IMR-90 (cell line): Measurements from ENCODE around the gene C11orf42. TPM values are rescaled to one million over a fixed set of nuclear protein-coding genes. Genes with fewer than 3 reads are reported as not detected.

Experiments used
- ATAC-seq: fragments of 200-7000 bp; cut with Tn5 transposase; 2 replicates; pipeline ENCODE4 v1.9.1; 2020; ENCODE audit warnings: low read depth, mild to moderate bottlenecking, moderate library complexity
- BruUV-seq: library from RNA; stranded (reverse); fragments of 400-500 nt; replicated peaks from 2 replicates; lab custom pipeline; 2021; lab: Mats Ljungman, UMichigan
- CTCF ChIA-PET: fragments of 300-600 bp; formaldehyde crosslinking; extraction: SDS; loops from one replicate; lab custom pipeline; 2021; ENCODE audit warnings: antibody characterized with exemption; lab: Yijun Ruan, JAX
- POLR2A ChIA-PET: fragments of 300-600 bp; sonication (Branson Sonifier 250); formaldehyde crosslinking; loops from one replicate; lab custom pipeline; 2022; ENCODE audit warnings: antibody characterized with exemption; ENCODE audit not compliant: unreplicated experiment; lab: Charles Lee
- DNase-seq: peaks from one replicate; pipeline ENCODE4 v3.0.0; 2013
- H2AFZ ChIP-seq: replicated peaks from 2 replicates; pipeline ENCODE3; 2013; ENCODE audit warnings: low read length, mild to moderate bottlenecking; ENCODE audit not compliant: poor library complexity
- H2AK5ac ChIP-seq: 2 replicates; pipeline ENCODE4 v1.6.1; 2013; ENCODE audit warnings: low read depth, low read length, inconsistent platforms
- H2AK9ac ChIP-seq: replicated peaks from 2 replicates; pipeline ENCODE3; 2013; ENCODE audit warnings: mild to moderate bottlenecking, low read depth, low read length, moderate library complexity; ENCODE audit not compliant: poor library complexity
- H2BK120ac ChIP-seq: 2 replicates; pipeline ENCODE4 v1.6.1; 2013; ENCODE audit warnings: low read depth, low read length, inconsistent platforms
- H2BK15ac ChIP-seq: 3 replicates; pipeline ENCODE4 v1.6.1; 2013; ENCODE audit warnings: low read depth, low read length, inconsistent platforms
- H2BK20ac ChIP-seq: 2 replicates; pipeline ENCODE4 v1.6.1; 2013; ENCODE audit warnings: low read depth, mild to moderate bottlenecking, inconsistent platforms, low read length, moderate library complexity
- H2BK5ac ChIP-seq: 2 replicates; pipeline ENCODE4 v1.6.1; 2013; ENCODE audit warnings: mild to moderate bottlenecking, low read depth, low read length, inconsistent platforms; ENCODE audit not compliant: poor library complexity, severe bottlenecking
- H3K14ac ChIP-seq: replicated peaks from 2 replicates; pipeline ENCODE4 v1.6.1; 2013; ENCODE audit warnings: low read depth, low read length, inconsistent platforms
- H3K18ac ChIP-seq: 2 replicates; pipeline ENCODE4 v1.6.1; 2013; ENCODE audit warnings: low read depth, low read length, control low read depth
- H3K23ac ChIP-seq: 2 replicates; pipeline ENCODE4 v1.6.1; 2013; ENCODE audit warnings: low read depth, low read length, inconsistent platforms
- H3K27ac ChIP-seq: 2 replicates; pipeline ENCODE4 v1.5.1; 2013; ENCODE audit warnings: mild to moderate bottlenecking, control low read depth, low read length; ENCODE audit not compliant: insufficient read depth
- H3K27me3 ChIP-seq: 2 replicates; pipeline ENCODE4 v1.6.1; 2013; ENCODE audit warnings: low read length; ENCODE audit not compliant: control insufficient read depth, insufficient read depth
- H3K36me3 ChIP-seq: 2 replicates; pipeline ENCODE4 v1.6.1; 2013; ENCODE audit warnings: low read length, mixed read lengths; ENCODE audit not compliant: control insufficient read depth, insufficient read depth
- H3K4ac ChIP-seq: 2 replicates; pipeline ENCODE4 v1.6.1; 2013; ENCODE audit warnings: low read depth, low read length, inconsistent platforms
- H3K4me1 ChIP-seq: 2 replicates; pipeline ENCODE4 v1.6.1; 2013; ENCODE audit warnings: low read length, mixed read lengths; ENCODE audit not compliant: control insufficient read depth, insufficient read depth
- H3K4me2 ChIP-seq: 2 replicates; pipeline ENCODE4 v1.6.1; 2013; ENCODE audit warnings: low read depth, mild to moderate bottlenecking, control low read depth, low read length, moderate library complexity
- H3K4me3 ChIP-seq: 2 replicates; pipeline ENCODE4 v1.5.1; 2013; ENCODE audit warnings: low read depth, mild to moderate bottlenecking, control low read depth, low read length, moderate library complexity; ENCODE audit not compliant: insufficient read depth
- H3K56ac ChIP-seq: 2 replicates; pipeline ENCODE4 v1.6.1; 2013; ENCODE audit warnings: low read length, inconsistent platforms; ENCODE audit not compliant: insufficient read depth; ENCODE audit errors: extremely low read depth
- H3K79me1 ChIP-seq, 2 experiments: 2 replicates each; pipeline ENCODE4 v1.6.1; 2013; ENCODE audit warnings: low read length in 2 of 2, inconsistent platforms in 1 of 2, low read depth in 1 of 2
- H3K9ac ChIP-seq: 2 replicates; pipeline ENCODE4 v1.6.1; 2013; ENCODE audit warnings: low read depth, low read length, control low read depth
- H3K9me1 ChIP-seq: 2 replicates; pipeline ENCODE4 v1.6.1; 2013; ENCODE audit warnings: low read length, inconsistent platforms; ENCODE audit not compliant: insufficient read depth
- H3K9me3 ChIP-seq: 2 replicates; pipeline ENCODE4 v1.6.1; 2013; ENCODE audit warnings: low read length; ENCODE audit not compliant: control insufficient read depth, insufficient read depth
- H4K20me1 ChIP-seq: 2 replicates; pipeline ENCODE4 v1.6.1; 2013; ENCODE audit warnings: low read length, inconsistent platforms; ENCODE audit not compliant: insufficient read depth
- H4K5ac ChIP-seq: 2 replicates; pipeline ENCODE4 v1.6.1; 2013; ENCODE audit warnings: mild to moderate bottlenecking, low read depth, low read length, control low read depth
- H4K8ac ChIP-seq, 2 experiments: 2 replicates each; pipeline ENCODE4 v1.6.1; 2013; ENCODE audit warnings: low read depth in 2 of 2, low read length in 2 of 2, control low read depth in 1 of 2, inconsistent platforms in 1 of 2
- H4K91ac ChIP-seq: 2 replicates; pipeline ENCODE4 v1.6.1; 2013; ENCODE audit warnings: low read depth, low read length, inconsistent platforms; ENCODE audit not compliant: insufficient read depth
- BHLHE40 ChIP-seq: fragments of 150-350 bp; IDR thresholded peaks from 2 replicates; pipeline ENCODE4 v1.6.1; 2016; ENCODE audit warnings: mild to moderate bottlenecking, low read depth, low read length
- CHD1 ChIP-seq: IDR thresholded peaks from 2 replicates; pipeline ENCODE4 v1.6.1; 2012; ENCODE audit warnings: low read depth, low read length, improper control_type of control experiment
- CTCF ChIP-seq: conservative IDR thresholded peaks from 2 replicates; pipeline ENCODE4 v1.5.1; 2012; ENCODE audit warnings: mild to moderate bottlenecking, low read depth, low read length, improper control_type of control experiment
- ELK1 ChIP-seq: fragments of 150-350 bp; IDR thresholded peaks from 2 replicates; pipeline ENCODE4 v1.6.1; 2016; ENCODE audit warnings: low read depth, mild to moderate bottlenecking, low read length, moderate library complexity, borderline replicate concordance
- MAZ ChIP-seq: IDR thresholded peaks from 2 replicates; pipeline ENCODE4 v1.6.1; 2012; ENCODE audit warnings: low read depth, mild to moderate bottlenecking, low read length, improper control_type of control experiment, moderate library complexity, borderline replicate concordance
- MXI1 ChIP-seq: IDR thresholded peaks from 2 replicates; pipeline ENCODE4 v1.6.1; 2012; ENCODE audit warnings: low read depth, mild to moderate bottlenecking, low read length, moderate library complexity, borderline replicate concordance
- POLR2A ChIP-seq: IDR thresholded peaks from 2 replicates; pipeline ENCODE4 v1.6.1; 2012; ENCODE audit warnings: mild to moderate bottlenecking, low read depth, low read length
- RAD21 ChIP-seq: IDR thresholded peaks from 2 replicates; pipeline ENCODE4 v1.6.1; 2012; ENCODE audit warnings: low read length, improper control_type of control experiment
- RCOR1 ChIP-seq: IDR thresholded peaks from 2 replicates; pipeline ENCODE4 v1.6.1; 2012; ENCODE audit warnings: mild to moderate bottlenecking, low read length, improper control_type of control experiment; ENCODE audit not compliant: insufficient replicate concordance
- RFX5 ChIP-seq: IDR thresholded peaks from 2 replicates; pipeline ENCODE4 v1.8.0; 2012; ENCODE audit warnings: low read depth, mild to moderate bottlenecking, low read length, moderate library complexity
- SMC3 ChIP-seq: fragments of 150-350 bp; IDR thresholded peaks from 2 replicates; pipeline ENCODE4 v1.6.1; 2016; ENCODE audit warnings: low read depth, mild to moderate bottlenecking, antibody characterized with exemption, low read length, moderate library complexity
- USF2 ChIP-seq: fragments of 150-350 bp; IDR thresholded peaks from 2 replicates; pipeline ENCODE4 v1.6.1; 2017; ENCODE audit warnings: mild to moderate bottlenecking, antibody characterized with exemption, low read length, low read depth
- WGBS, 2 experiments: methylation state at CpG; one replicate each; pipeline versions ENCODE4 v1.1.5 to v1.1.7; 2013; ENCODE audit warnings: missing lambda C conversion rate in 2 of 2; ENCODE audit not compliant: insufficient read length in 1 of 2; ENCODE audit errors: extremely low coverage in 2 of 2; 5-methylcytosine and 5-hydroxymethylcytosine counted together
- dilution Hi-C: fragments of 300-500 bp; cut with HindIII; formaldehyde crosslinking; loops from one replicate; pipeline ENCODE4 v1.14.3; 2018; ENCODE audit warnings: low sequenced_read_pairs; ENCODE audit not compliant: unreplicated experiment
- in situ Hi-C: fragments of 300-500 bp; cut with MboI; formaldehyde crosslinking; loops from 3 replicates; pipeline ENCODE4 v1.14.3; 2019; ENCODE audit warnings: low sequenced_read_pairs, inconsistent platforms, mixed read lengths
- intact Hi-C: fragments of 100-400 bp; cut with micrococcal nuclease; formaldehyde crosslinking; loops from 2 replicates; pipeline ENCODE4 v1.10.0; 2022
- polyA plus RNA-seq, 3 experiments: library from polyadenylated mRNA; depleted of rRNA; stranded (reverse); fragments of >200 nt; gene quantifications; 2 replicates each; pipeline ENCODE4 v1.2.3, GENCODE V29; 2012; ENCODE audit warnings: low replicate concordance in 1 of 3
- total RNA-seq: library from RNA; depleted of rRNA; stranded (reverse); fragments of >200 nt; gene quantifications from 2 replicates; pipeline ENCODE4 v1.2.3, GENCODE V29; 2012

Gene C11orf42
- total and polyA plus RNA-seq, 2 of the 4 experiments (the other 2 are of a cell fraction), result not detected

GRCh38 chr11:6206456-6207180 lies 1.3 kb downstream of the C11orf42 start:
- no peak overlapping the region for H3K23ac ChIP-seq
- no peak overlapping the region for H3K4me2 ChIP-seq
- no peaks in the 10 kb centered on the region for H3K9me1 ChIP-seq
- no peak overlapping the region for H2AK5ac ChIP-seq
- no peak overlapping the region for H2BK5ac ChIP-seq
- WGBS, 2 experiments, result 100% methylated on average over 1 of the region's 3 CpGs; no CpG with 5 or more reads in 1 of the 2 experiments
- dilution Hi-C loops, result no loop called here
- no peak overlapping the region for H3K27ac ChIP-seq
- no peak overlapping the region for H3K4ac ChIP-seq
- no peak overlapping the region for H2AFZ ChIP-seq
- no TSS peak for BruUV-seq
- DNase-seq (no peak), ATAC-seq (no peak)
- ChIA-PET CTCF (no interaction called here), POLR2A (no interaction called here)
- H2BK120ac ChIP-seq, result no peak overlapping the region
- H3K36me3 ChIP-seq, result peaks cover 17% of the 10 kb centered on the region
- no peak overlapping the region for H3K56ac ChIP-seq
- H2AK9ac ChIP-seq, result no peak overlapping the region
- no peak overlapping the region for H2BK15ac ChIP-seq
- H2BK20ac ChIP-seq, result no peak overlapping the region
- H3K4me1 ChIP-seq, result peaks cover 10% of the 10 kb centered on the region; the same call in 1 of the 2 replicates
- in situ Hi-C loops, result no loop called here
- no peaks in the 10 kb centered on the region for H3K27me3 ChIP-seq
- no peak for TF ChIP-seq BHLHE40
- no peak for TF ChIP-seq ELK1
- TF ChIP-seq RFX5, result no peak
- no peak for TF ChIP-seq CTCF
- TF ChIP-seq POLR2A, result no peak
- TF ChIP-seq CHD1, result no peak
- TF ChIP-seq USF2, result no peak
- TF ChIP-seq MXI1, result no peak
- no peak for TF ChIP-seq RAD21
- TF ChIP-seq RCOR1, result no peak
- no peak for TF ChIP-seq SMC3
- no peak for TF ChIP-seq MAZ
- no peak overlapping the region for H3K9ac ChIP-seq
- H3K14ac ChIP-seq, result no peak overlapping the region
- H3K79me1 ChIP-seq, result no peaks in the 10 kb centered on the region; a peak in 1 of 4 replicates
- no peak overlapping the region for H4K8ac ChIP-seq
- H4K20me1 ChIP-seq, result no peaks in the 10 kb centered on the region
- H3K18ac ChIP-seq, result no peak overlapping the region
- intact Hi-C loops, result no loop called here
- H4K5ac ChIP-seq, result no peak overlapping the region
- H4K91ac ChIP-seq, result no peak overlapping the region
- no peaks in the 10 kb centered on the region for H3K9me3 ChIP-seq
- no peak overlapping the region for H3K4me3 ChIP-seq
